CD4-positive, alpha-beta T cell (primary cell): ENCODE measurements around the gene DCAF8L1. TPM values are rescaled to one million over a fixed set of nuclear protein-coding genes. Genes with fewer than 3 reads are reported as not detected.

ENCODE experiments used
- ATAC-seq: fragments of 200-7000 bp; cut with Tn5 transposase; one replicate; pipeline ENCODE4 v1.10.0; 2022; ENCODE audit warnings: mild to moderate bottlenecking; ENCODE audit not compliant: poor library complexity
- CTCF ChIA-PET: fragments of 350-600 bp; sonication (Branson Sonifier 250); formaldehyde crosslinking; loops from one replicate; lab custom pipeline; 2021; ENCODE audit warnings: antibody characterized with exemption, inconsistent platforms; lab: Charles Lee
- POLR2A ChIA-PET: fragments of 350-600 bp; sonication (Branson Sonifier 250); formaldehyde crosslinking; loops from one replicate; lab custom pipeline; 2021; ENCODE audit warnings: antibody characterized with exemption, inconsistent platforms; lab: Charles Lee
- DNase-seq, 14 experiments: peaks; one replicate each; pipeline ENCODE4 v3.0.0-alpha.2; 2013 to 2020; ENCODE audit warnings: mixed read lengths in 2 of 14
- H3K27ac ChIP-seq, 2 donors: one replicate each; pipeline versions ENCODE4 v1.5.1 to v1.7.0; 2013; ENCODE audit warnings: low read length in 2 of 2, low read depth in 1 of 2, mild to moderate bottlenecking in 1 of 2
- H3K27me3 ChIP-seq, 2 experiments: 1 replicate in 1 of 2; 2 replicates in 1 of 2; pipeline versions ENCODE4 v1.6.1 to v1.7.0; 2013; ENCODE audit warnings: low read length in 2 of 2, control low read depth in 1 of 2, mild to moderate bottlenecking in 1 of 2, moderate library complexity in 1 of 2; ENCODE audit not compliant: insufficient read depth in 2 of 2, control insufficient read depth in 1 of 2
- H3K36me3 ChIP-seq: one replicate; pipeline ENCODE4 v1.6.1; 2013; ENCODE audit warnings: low read length, control low read depth; ENCODE audit not compliant: insufficient read depth
- H3K4me1 ChIP-seq: one replicate; pipeline ENCODE4 v1.6.1; 2013; ENCODE audit warnings: low read length, control low read depth; ENCODE audit not compliant: insufficient read depth
- H3K4me3 ChIP-seq: one replicate; pipeline ENCODE4 v1.5.1; 2013; ENCODE audit warnings: mild to moderate bottlenecking, low read length, moderate library complexity
- H3K9me3 ChIP-seq, 2 experiments: 1 replicate in 1 of 2; 2 replicates in 1 of 2; pipeline versions ENCODE4 v1.6.1 to v1.7.0; 2013; ENCODE audit warnings: low read length in 2 of 2, mild to moderate bottlenecking in 2 of 2, control low read depth in 1 of 2, moderate library complexity in 1 of 2; ENCODE audit not compliant: control insufficient read depth in 1 of 2, insufficient read depth in 1 of 2
- H3K27ac Mint-ChIP-seq: one replicate; pipeline ENCODE4 v1.8.0; 2020; ENCODE audit warnings: mixed read lengths
- H3K27me3 Mint-ChIP-seq: one replicate; pipeline ENCODE4 v1.8.0; 2021; ENCODE audit warnings: mixed read lengths
- H3K36me3 Mint-ChIP-seq: one replicate; pipeline ENCODE4 v1.8.0; 2021; ENCODE audit warnings: low read depth, mixed read lengths
- H3K4me1 Mint-ChIP-seq: one replicate; pipeline ENCODE4 v1.8.0; 2021; ENCODE audit warnings: low read depth, mixed read lengths
- H3K4me3 Mint-ChIP-seq: one replicate; pipeline ENCODE4 v1.8.0; 2020; ENCODE audit warnings: mild to moderate bottlenecking, mixed read lengths
- H3K9me3 Mint-ChIP-seq: one replicate; pipeline ENCODE4 v1.8.0; 2020; ENCODE audit warnings: mixed read lengths
- intact Hi-C, 2 experiments: fragments of 100-400 bp; cut with DNase I in 1 of 2; cut with micrococcal nuclease in 1 of 2; formaldehyde crosslinking; loops; one replicate each; pipeline versions ENCODE4 v1.15.1 to v1.9.0; 2023 to 2025; cut with DNase I, micrococcal nuclease
- total RNA-seq, 174 experiments: library from RNA in 2 of 174; stranded (reverse) in 2 of 174; gene quantifications; one replicate each; pipeline ENCODE4 v1.2.3 and lab custom pipeline; 2021 to 2026
- TF ChIP-seq, protein P1 (sequence below): fragments of 200-600 bp; IDR thresholded peaks from one replicate; pipeline ENCODE4 v1.8.0; 2022; ENCODE audit warnings: antibody characterized with exemption, mild to moderate bottlenecking

Gene DCAF8L1
- total RNA-seq, 2 experiments from 2014 or later, result not detected

DNA sequence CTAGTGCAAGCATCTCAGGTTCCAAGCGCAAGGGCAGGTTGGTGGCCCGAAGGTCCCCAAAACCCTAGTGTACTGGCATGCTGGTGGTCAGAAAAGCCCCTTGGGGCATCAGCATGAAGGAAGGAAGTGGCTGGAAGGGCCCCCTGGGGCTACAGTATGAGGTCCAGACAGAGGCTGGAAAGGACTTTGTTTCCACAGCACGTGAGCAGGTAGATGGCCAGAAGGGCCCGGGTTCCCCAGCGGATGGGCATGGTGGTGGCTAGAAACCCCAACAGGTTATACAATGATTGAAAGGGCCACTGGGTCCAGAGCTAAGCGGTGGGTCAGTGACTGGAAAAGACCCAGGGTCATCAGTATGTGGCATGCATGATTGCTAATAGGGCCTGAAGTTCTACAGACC is 34.7 kb upstream of the DCAF8L1 start:
- POLR2A ChIA-PET, result no interaction called here
- ATAC-seq, result no peak

DNA sequence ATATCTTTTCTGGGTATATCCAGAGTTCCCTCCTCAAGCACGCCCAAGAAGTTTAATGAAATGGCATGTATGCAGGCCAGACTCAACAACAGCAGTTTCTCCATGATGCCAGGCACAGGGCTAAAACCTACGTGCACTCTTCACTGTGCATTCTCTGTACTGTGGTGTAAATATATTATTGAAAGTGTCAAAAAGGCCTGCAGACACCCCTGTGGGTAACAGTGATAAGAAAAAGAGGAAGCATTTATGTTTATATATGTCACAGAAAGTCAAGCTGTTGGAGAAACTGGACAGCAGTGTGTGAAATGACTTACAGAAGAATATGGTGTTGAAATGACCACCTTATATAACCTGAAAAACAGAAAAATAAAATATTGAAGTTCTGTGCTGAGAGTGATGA is 29.6 kb upstream of the DCAF8L1 start:
- Mint-ChIP-seq H3K27me3 (no peaks in the 10 kb centered on the region), H3K36me3 (no peaks in the 10 kb centered on the region), H3K9me3 (no peaks in the 10 kb centered on the region), H3K4me1 (no peaks in the 10 kb centered on the region), H3K27ac (no peak overlapping the region), H3K4me3 (no peak overlapping the region)
- CTCF ChIA-PET, result no interaction called here
- peaks cover 0 to 14% of the 10 kb centered on the region in 2 experiments for H3K9me3 ChIP-seq
- TF ChIP-seq, protein P1, sequence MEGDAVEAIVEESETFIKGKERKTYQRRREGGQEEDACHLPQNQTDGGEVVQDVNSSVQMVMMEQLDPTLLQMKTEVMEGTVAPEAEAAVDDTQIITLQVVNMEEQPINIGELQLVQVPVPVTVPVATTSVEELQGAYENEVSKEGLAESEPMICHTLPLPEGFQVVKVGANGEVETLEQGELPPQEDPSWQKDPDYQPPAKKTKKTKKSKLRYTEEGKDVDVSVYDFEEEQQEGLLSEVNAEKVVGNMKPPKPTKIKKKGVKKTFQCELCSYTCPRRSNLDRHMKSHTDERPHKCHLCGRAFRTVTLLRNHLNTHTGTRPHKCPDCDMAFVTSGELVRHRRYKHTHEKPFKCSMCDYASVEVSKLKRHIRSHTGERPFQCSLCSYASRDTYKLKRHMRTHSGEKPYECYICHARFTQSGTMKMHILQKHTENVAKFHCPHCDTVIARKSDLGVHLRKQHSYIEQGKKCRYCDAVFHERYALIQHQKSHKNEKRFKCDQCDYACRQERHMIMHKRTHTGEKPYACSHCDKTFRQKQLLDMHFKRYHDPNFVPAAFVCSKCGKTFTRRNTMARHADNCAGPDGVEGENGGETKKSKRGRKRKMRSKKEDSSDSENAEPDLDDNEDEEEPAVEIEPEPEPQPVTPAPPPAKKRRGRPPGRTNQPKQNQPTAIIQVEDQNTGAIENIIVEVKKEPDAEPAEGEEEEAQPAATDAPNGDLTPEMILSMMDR, result no peak
- no peaks in the 10 kb centered on the region for H3K4me1 ChIP-seq
- POLR2A ChIA-PET, result no interaction called here
- H3K27ac ChIP-seq, result no peak overlapping the region
- DNase-seq, result no peak
- H3K36me3 ChIP-seq, result no peaks in the 10 kb centered on the region
- H3K4me3 ChIP-seq, result no peak overlapping the region
- no peaks in the 10 kb centered on the region for H3K27me3 ChIP-seq
- intact Hi-C loops, result no loop called here
- ATAC-seq, result no peak

More for the DNA sequence above, 34.7 kb upstream of the DCAF8L1 start:
- Mint-ChIP-seq H3K4me1 (no peaks in the 10 kb centered on the region), H3K27ac (no peak overlapping the region), H3K36me3 (no peaks in the 10 kb centered on the region), H3K4me3 (no peak overlapping the region), H3K27me3 (no peaks in the 10 kb centered on the region), H3K9me3 (no peaks in the 10 kb centered on the region)
- TF ChIP-seq, protein P1, result no peak
- CTCF ChIA-PET, result no interaction called here
- Histone ChIP-seq H3K9me3 (peaks cover 0 to 12% of the 10 kb centered on the region in 2 experiments), H3K36me3 (no peaks in the 10 kb centered on the region), H3K4me1 (no peaks in the 10 kb centered on the region), H3K27me3 (no peaks in the 10 kb centered on the region), H3K4me3 (no peak overlapping the region), H3K27ac (no peak overlapping the region)
- DNase-seq, result no peak
- intact Hi-C loops, result no loop called here

DNA sequence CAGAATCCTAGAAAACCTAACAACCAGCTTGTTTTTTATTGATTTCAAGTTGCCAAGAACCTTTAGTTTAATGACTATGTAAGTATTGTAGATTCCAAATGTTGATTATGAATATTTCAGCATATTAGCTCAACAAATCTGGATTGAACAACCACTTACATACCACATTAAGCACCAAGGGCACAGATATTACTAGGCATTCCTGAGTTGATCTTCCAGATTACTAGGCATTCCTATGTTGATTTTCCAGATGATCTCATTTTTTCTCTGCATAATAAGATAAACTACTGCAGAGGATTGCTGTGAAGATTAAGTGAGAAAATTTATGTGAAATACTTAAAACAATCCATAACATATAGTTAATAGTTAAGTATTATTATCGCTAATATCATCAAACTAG is 17.4 kb upstream of the DCAF8L1 start:
- Histone ChIP-seq H3K27me3 (no peaks in the 10 kb centered on the region), H3K4me1 (no peaks in the 10 kb centered on the region), H3K36me3 (no peaks in the 10 kb centered on the region), H3K9me3 (no peaks in the 10 kb centered on the region), H3K27ac (no peak overlapping the region), H3K4me3 (no peak overlapping the region)
- ChIA-PET CTCF (no interaction called here), POLR2A (no interaction called here)
- no peak for ATAC-seq
- H3K36me3 Mint-ChIP-seq, result no peaks in the 10 kb centered on the region
- no peak overlapping the region for H3K4me3 Mint-ChIP-seq
- TF ChIP-seq, protein P1, result no peak
- no peaks in the 10 kb centered on the region for H3K27me3 Mint-ChIP-seq
- H3K27ac Mint-ChIP-seq, result no peak overlapping the region
- H3K9me3 Mint-ChIP-seq, result no peaks in the 10 kb centered on the region
- H3K4me1 Mint-ChIP-seq, result no peaks in the 10 kb centered on the region
- no peak for DNase-seq
- intact Hi-C loops, result no loop called here
